Fibroblast of skin of left biceps (primary cell): ENCODE results near the gene PROZ.
"Not testable (repeated sequence)": the region's sequence is repeated elsewhere in the genome, so short reads cannot be mapped to it uniquely, and the experiment has no call there.

ENCODE experiments used
- DNase-seq, 2 experiments: peaks; one replicate each; pipeline ENCODE4 v3.0.0-alpha.2; 2013; ENCODE audit warnings: low read depth in 2 of 2

Gene PROZ

GRCh38 chr13:113157206-113157928 lies 1.1 kb upstream of the PROZ start:
- DNase-seq, result no peak

GRCh38 chr13:113158946-113159345 lies 498 bp downstream of the PROZ start:
- DNase-seq, result no peak

GRCh38 chr13:113159701-113160100 lies 1.3 kb downstream of the PROZ start:
- DNase-seq, result no peak

GRCh38 chr13:113160983-113161382 lies 2.5 kb downstream of the PROZ start:
- DNase-seq, result no peak

- no peak for DNase-seq
Observed at GRCh38 chr13:113161433-113161832, 3.0 kb downstream of the PROZ start.

- DNase-seq, result not testable (repeated sequence)
Observed at GRCh38 chr13:113161975-113162374, 3.5 kb downstream of the PROZ start.

GRCh38 chr13:113162783-113163685 lies 4.6 kb downstream of the PROZ start:
- no peak for DNase-seq

GRCh38 chr13:113164492-113164891 lies 6.0 kb downstream of the PROZ start:
- no peak for DNase-seq

GRCh38 chr13:113166266-113166665 lies 7.8 kb downstream of the PROZ start:
- DNase-seq, result no peak

GRCh38 chr13:113166681-113167080 lies 8.2 kb downstream of the PROZ start:
- no peak for DNase-seq

GRCh38 chr13:113167155-113167554 lies 8.7 kb downstream of the PROZ start:
- DNase-seq, result no peak

- DNase-seq, result no peak
Observed at GRCh38 chr13:113167575-113167974, 9.1 kb downstream of the PROZ start.

- no peak for DNase-seq
Observed at GRCh38 chr13:113168211-113168610, 9.8 kb downstream of the PROZ start.

- no peak for DNase-seq
Observed at GRCh38 chr13:113169277-113170272, 11.1 kb downstream of the PROZ start.

- DNase-seq, result no peak
Observed at GRCh38 chr13:113170511-113170910, 12.1 kb downstream of the PROZ start.

- no peak for DNase-seq
Observed at GRCh38 chr13:113171250-113172125, 13.0 kb downstream of the PROZ start.

GRCh38 chr13:113172419-113172926 lies 14.0 kb downstream of the PROZ start:
- DNase-seq, result no peak

- DNase-seq, result no peak
Observed at GRCh38 chr13:113176280-113176679, 17.8 kb downstream of the PROZ start.

- no peak for DNase-seq
Observed at GRCh38 chr13:113176822-113177221, 18.4 kb downstream of the PROZ start.

GRCh38 chr13:113178070-113178895 lies 19.8 kb downstream of the PROZ start:
- DNase-seq, result peak; percentile 67 to 73
